PC-3 (cell line): ENCODE data around the gene AFF2. TPM values are rescaled to one million over a fixed set of nuclear protein-coding genes. Genes with fewer than 3 reads are reported as not detected.

Experiments used
- ATAC-seq: fragments of 200-7000 bp; cut with Tn5 transposase; 2 replicates; pipeline ENCODE4 v1.9.1; 2020; ENCODE audit warnings: mild to moderate bottlenecking, moderate library complexity
- BruUV-seq: library from RNA; stranded (reverse); fragments of 400-500 nt; replicated peaks from 2 replicates; lab custom pipeline; 2021; lab: Mats Ljungman, UMichigan
- CTCF ChIA-PET: fragments of 300-600 bp; sonication (Branson Sonifier 250); formaldehyde crosslinking; loops from one replicate; lab custom pipeline; 2022; ENCODE audit warnings: antibody characterized with exemption; lab: Charles Lee
- POLR2A ChIA-PET: fragments of 300-600 bp; sonication (Branson Sonifier 250); formaldehyde crosslinking; loops from one replicate; lab custom pipeline; 2022; ENCODE audit warnings: antibody characterized with exemption; ENCODE audit not compliant: unreplicated experiment; lab: Charles Lee
- DNase-seq: peaks from one replicate; pipeline ENCODE4 v3.0.0-alpha.2; 2015
- H2AFZ ChIP-seq: fragments of 300-600 bp; sonication (generic); 2 replicates; pipeline ENCODE4 v1.6.0; 2016; ENCODE audit warnings: antibody characterized with exemption, low read length
- H3F3A ChIP-seq: fragments of 300-600 bp; sonication (generic); one replicate; pipeline ENCODE4 v1.6.0; 2017; ENCODE audit warnings: antibody characterized with exemption, low read length, control low read depth, mild to moderate bottlenecking; ENCODE audit not compliant: unreplicated experiment
- H3K27ac ChIP-seq: fragments of 300-600 bp; sonication (generic); 2 replicates; pipeline ENCODE4 v1.5.1; 2016; ENCODE audit warnings: mild to moderate bottlenecking, low read length
- H3K27me3 ChIP-seq: fragments of 300-600 bp; sonication (generic); 2 replicates; pipeline ENCODE4 v1.6.1; 2016; ENCODE audit warnings: low read length, mixed read lengths
- H3K36me3 ChIP-seq: fragments of 300-600 bp; sonication (generic); 2 replicates; pipeline ENCODE4 v1.6.1; 2016; ENCODE audit warnings: low read depth, mixed run types, low read length, mixed read lengths
- H3K4me1 ChIP-seq: fragments of 300-600 bp; sonication (generic); 2 replicates; pipeline ENCODE4 v1.5.1; 2016; ENCODE audit warnings: low read length; ENCODE audit not compliant: insufficient read depth
- H3K4me2 ChIP-seq: fragments of 300-600 bp; sonication (generic); 2 replicates; pipeline ENCODE4 v1.6.0; 2016; ENCODE audit warnings: low read length
- H3K4me3 ChIP-seq: fragments of 300-600 bp; sonication (generic); 2 replicates; pipeline ENCODE4 v1.5.1; 2016; ENCODE audit warnings: mild to moderate bottlenecking, low read length, mixed read lengths
- H3K79me2 ChIP-seq: fragments of 300-600 bp; sonication (generic); 2 replicates; pipeline ENCODE4 v1.6.1; 2017; ENCODE audit warnings: low read length, mixed read lengths
- H3K9ac ChIP-seq: fragments of 300-600 bp; sonication (generic); 2 replicates; pipeline ENCODE4 v1.6.0; 2016; ENCODE audit warnings: mild to moderate bottlenecking, low read length
- H3K9me2 ChIP-seq: fragments of 300-600 bp; sonication (generic); replicated peaks from 2 replicates; pipeline ENCODE4 v1.6.1; 2016; ENCODE audit warnings: mixed run types, low read length, mixed read lengths
- H3K9me3 ChIP-seq: fragments of 300-600 bp; sonication (generic); 2 replicates; pipeline ENCODE4 v1.6.1; 2016; ENCODE audit warnings: low read length, mixed read lengths
- H4K20me1 ChIP-seq: fragments of 300-600 bp; sonication (generic); 2 replicates; pipeline ENCODE4 v1.6.1; 2016; ENCODE audit warnings: low read length, mixed read lengths
- CTCF ChIP-seq: fragments of 300-600 bp; sonication (generic); conservative IDR thresholded peaks from 2 replicates; pipeline ENCODE4 v1.5.1; 2017; ENCODE audit warnings: antibody characterized with exemption, low read depth, mild to moderate bottlenecking, low read length
- EZH2 ChIP-seq: fragments of 300-600 bp; sonication (generic); IDR thresholded peaks from one replicate; pipeline ENCODE4 v1.6.1; 2017; ENCODE audit warnings: antibody characterized with exemption, mild to moderate bottlenecking, low read length; ENCODE audit not compliant: unreplicated experiment
- EZH2phosphoT487 ChIP-seq: fragments of 300-600 bp; sonication (generic); IDR thresholded peaks from 2 replicates; pipeline ENCODE4 v1.6.1; 2018; ENCODE audit warnings: mild to moderate bottlenecking, antibody characterized with exemption, low read length, borderline replicate concordance
- intact Hi-C: fragments of 100-400 bp; cut with micrococcal nuclease; formaldehyde crosslinking; loops from 2 replicates; pipeline ENCODE4 v1.9.0; 2023
- total RNA-seq: library from RNA; depleted of rRNA; stranded (reverse); fragments of >200 nt; gene quantifications from 2 replicates; pipeline ENCODE4 v1.2.3, GENCODE V29; 2014

The AFF2 gene
- total RNA-seq, 1 experiment from 2014 or later: not detected

- POLR2A ChIA-PET: no interaction called here
- DNase-seq: no peak
- BruUV-seq: no TSS peak
- Histone ChIP-seq H3K79me2 (no peaks in the 10 kb centered on the region), H3K9me2 (no peaks in the 10 kb centered on the region), H3K9me3 (no peaks in the 10 kb centered on the region), H2AFZ (no peak overlapping the region), H3K4me1 (no peaks in the 10 kb centered on the region), H3K9ac (no peak overlapping the region), H3F3A (no peaks in the 10 kb centered on the region), H3K4me2 (no peak overlapping the region), H3K36me3 (no peaks in the 10 kb centered on the region), H3K4me3 (no peak overlapping the region), H3K27me3 (no peaks in the 10 kb centered on the region), H4K20me1 (no peaks in the 10 kb centered on the region), H3K27ac (no peak overlapping the region)
- no peak for ATAC-seq
- CTCF ChIA-PET: no interaction called here
- intact Hi-C loops: no loop called here
- no peak for TF ChIP-seq EZH2phosphoT487
- TF ChIP-seq EZH2: no peak
Observed at GRCh38 chrX:148609515-148610327, 109.3 kb downstream of the AFF2 start.

- intact Hi-C loops: no loop called here
- H3K4me3 ChIP-seq: no peak overlapping the region
- TF ChIP-seq EZH2phosphoT487: no peak
- TF ChIP-seq CTCF: no peak
- TF ChIP-seq EZH2: no peak
- no peak overlapping the region for H3K9ac ChIP-seq
- no peak for ATAC-seq
- H3K4me2 ChIP-seq: no peak overlapping the region
- no peak for DNase-seq
- ChIA-PET CTCF (no interaction called here), POLR2A (no interaction called here)
- no peaks in the 10 kb centered on the region for H3K9me3 ChIP-seq
- no peaks in the 10 kb centered on the region for H3F3A ChIP-seq
- H3K36me3 ChIP-seq: no peaks in the 10 kb centered on the region
- H3K9me2 ChIP-seq: no peaks in the 10 kb centered on the region
- no peak overlapping the region for H3K27ac ChIP-seq
- H3K79me2 ChIP-seq: no peaks in the 10 kb centered on the region
- no peaks in the 10 kb centered on the region for H3K27me3 ChIP-seq
- no peaks in the 10 kb centered on the region for H3K4me1 ChIP-seq
- BruUV-seq: no TSS peak
- no peak overlapping the region for H2AFZ ChIP-seq
- no peaks in the 10 kb centered on the region for H4K20me1 ChIP-seq
Observed at GRCh38 chrX:148610328-148610698, 109.9 kb downstream of the AFF2 start.

GRCh38 chrX:148611993-148612392, 111.6 kb downstream of the AFF2 start:
- Histone ChIP-seq H2AFZ (no peak overlapping the region), H3K4me1 (no peaks in the 10 kb centered on the region), H3K27me3 (no peaks in the 10 kb centered on the region), H4K20me1 (no peaks in the 10 kb centered on the region), H3K9ac (no peak overlapping the region), H3K79me2 (no peaks in the 10 kb centered on the region), H3K4me2 (no peak overlapping the region), H3F3A (no peaks in the 10 kb centered on the region), H3K9me3 (no peaks in the 10 kb centered on the region), H3K36me3 (no peaks in the 10 kb centered on the region), H3K9me2 (no peaks in the 10 kb centered on the region), H3K27ac (no peak overlapping the region), H3K4me3 (no peak overlapping the region)
- no TSS peak for BruUV-seq
- no peak for DNase-seq
- TF ChIP-seq CTCF (no peak), EZH2phosphoT487 (no peak), EZH2 (no peak)
- ATAC-seq: no peak
- ChIA-PET POLR2A (no interaction called here), CTCF (no interaction called here)
- intact Hi-C loops: no loop called here
